Endothelial cell of umbilical vein (primary cell): ENCODE data around the gene UGT1A9. TPM values are rescaled to one million over a fixed set of nuclear protein-coding genes. Genes with fewer than 3 reads are reported as not detected.

ENCODE experiments used
- BruUV-seq: library from RNA; stranded (reverse); fragments of 400-500 nt; replicated peaks from 2 replicates; lab custom pipeline; 2021; lab: Mats Ljungman, UMichigan
- CTCF ChIA-PET: fragments of 300-600, 350-600 bp; sonication (Branson Sonifier 250); formaldehyde crosslinking; loops from one replicate; lab custom pipeline; 2021; ENCODE audit warnings: antibody characterized with exemption, inconsistent platforms; lab: Charles Lee
- POLR2A ChIA-PET: fragments of 300-600, 350-600 bp; sonication (Branson Sonifier 250); formaldehyde crosslinking; loops from one replicate; lab custom pipeline; 2021; ENCODE audit warnings: antibody characterized with exemption, inconsistent platforms; lab: Charles Lee
- DNase-seq: peaks from one replicate; pipeline ENCODE4 v3.0.0-alpha.2; 2011; ENCODE audit warnings: low read depth, low spot score
- FAIRE-seq: peaks from 2 replicates; lab custom pipeline; 2011; peaks lifted over from hg19 to GRCh38; lab: Jason Lieb, UNC
- H2AFZ ChIP-seq: 2 replicates; pipeline ENCODE4 v1.6.0; 2012; ENCODE audit warnings: low read depth, low read length, control low read depth, inconsistent platforms
- H3K27ac ChIP-seq: 2 replicates; pipeline ENCODE4 v1.5.1; 2011; ENCODE audit warnings: low read depth, mild to moderate bottlenecking, control low read depth, low read length, moderate library complexity; ENCODE audit not compliant: insufficient read depth
- H3K27me3 ChIP-seq, 2 experiments: 2 replicates each; pipeline versions ENCODE4 v1.6.0 to v1.6.1; 2011; ENCODE audit warnings: low read length in 2 of 2, mixed read lengths in 1 of 2; ENCODE audit not compliant: control insufficient read depth in 2 of 2, insufficient read depth in 2 of 2
- H3K36me3 ChIP-seq, 2 experiments: 2 replicates in 1 of 2; 3 replicates in 1 of 2; pipeline ENCODE4 v1.5.1; 2011; ENCODE audit warnings: low read length in 2 of 2, mild to moderate bottlenecking in 1 of 2, moderate library complexity in 1 of 2; ENCODE audit not compliant: control insufficient read depth in 2 of 2, insufficient read depth in 2 of 2; ENCODE audit errors: extremely low read depth in 1 of 2
- H3K4me1 ChIP-seq: 3 replicates; pipeline ENCODE4 v1.5.1; 2011; ENCODE audit warnings: mild to moderate bottlenecking, low read length; ENCODE audit not compliant: control insufficient read depth, insufficient read depth; ENCODE audit errors: extremely low read depth
- H3K4me2 ChIP-seq: 2 replicates; pipeline ENCODE4 v1.6.1; 2011; ENCODE audit warnings: low read length, control low read depth, mixed read lengths; ENCODE audit not compliant: insufficient read depth
- H3K4me3 ChIP-seq, 3 experiments: fragments of 200-600 bp in 1 of 3; sonication (generic), shearing (Covaris generic) in 1 of 3; replicated peaks in 1 of 3; 2 replicates each; pipeline ENCODE4 v1.5.1; 2011 to 2016; ENCODE audit warnings: control low read depth in 3 of 3, low read length in 3 of 3, mild to moderate bottlenecking in 2 of 3, inconsistent platforms in 1 of 3, low read depth in 1 of 3, moderate library complexity in 1 of 3; ENCODE audit not compliant: insufficient read depth in 1 of 3
- H3K79me2 ChIP-seq: 2 replicates; pipeline ENCODE4 v1.6.0; 2012; ENCODE audit warnings: low read length, inconsistent platforms; ENCODE audit not compliant: control insufficient read depth, insufficient read depth
- H3K9ac ChIP-seq: replicated peaks from 2 replicates; pipeline ENCODE3; 2011; ENCODE audit warnings: low read length, control low read depth; ENCODE audit not compliant: insufficient read depth; ENCODE audit errors: extremely low read depth
- H3K9me1 ChIP-seq: replicated peaks from 3 replicates; pipeline ENCODE4 v1.6.0; 2011; ENCODE audit warnings: mild to moderate bottlenecking, low read length; ENCODE audit not compliant: control insufficient read depth, insufficient read depth; ENCODE audit errors: extremely low read depth
- H3K9me3 ChIP-seq: replicated peaks from 2 replicates; pipeline ENCODE4 v1.5.1; 2012; ENCODE audit warnings: low read length, inconsistent platforms; ENCODE audit not compliant: control insufficient read depth, insufficient read depth
- H4K20me1 ChIP-seq: replicated peaks from 2 replicates; pipeline ENCODE3; 2011; ENCODE audit warnings: mild to moderate bottlenecking, low read length; ENCODE audit not compliant: control insufficient read depth, insufficient read depth; ENCODE audit errors: extremely low read depth
- EZH2 ChIP-seq: IDR thresholded peaks from 2 replicates; pipeline ENCODE4 v1.6.1; 2012; ENCODE audit warnings: borderline replicate concordance, low read depth, mild to moderate bottlenecking, moderate library complexity, low read length, inconsistent platforms; ENCODE audit not compliant: severe bottlenecking
- FOS ChIP-seq: IDR thresholded peaks from 2 replicates; pipeline ENCODE4 v1.6.1; 2011; ENCODE audit warnings: mild to moderate bottlenecking, low read length, moderate library complexity, borderline replicate concordance; ENCODE audit not compliant: insufficient read depth
- GATA2 ChIP-seq: IDR thresholded peaks from 2 replicates; pipeline ENCODE4 v1.7.0; 2011; ENCODE audit warnings: low read depth, mild to moderate bottlenecking, moderate library complexity, mixed read lengths, low read length; ENCODE audit not compliant: insufficient read length, insufficient read depth
- JUN ChIP-seq: IDR thresholded peaks from 2 replicates; pipeline ENCODE4 v1.6.1; 2011; ENCODE audit warnings: borderline replicate concordance, low read depth; ENCODE audit not compliant: insufficient read length, insufficient read depth
- MYC ChIP-seq: IDR thresholded peaks from one replicate; pipeline ENCODE4 v1.6.1; 2011; ENCODE audit warnings: mild to moderate bottlenecking, low read depth, low read length
- POLR2A ChIP-seq: IDR thresholded peaks from 2 replicates; pipeline ENCODE4 v1.6.1; 2012; ENCODE audit warnings: low read depth, mild to moderate bottlenecking, control low read depth, low read length
- POLR2AphosphoS5 ChIP-seq: IDR thresholded peaks from 2 replicates; pipeline ENCODE4 v1.6.1; 2012; ENCODE audit warnings: low read depth, mild to moderate bottlenecking, control low read depth, low read length, moderate library complexity; ENCODE audit not compliant: insufficient read depth
- dilution Hi-C: fragments of 300-500 bp; cut with MboI; formaldehyde crosslinking; loops from one replicate; pipeline ENCODE4 v1.15.0; 2019; ENCODE audit warnings: low sequenced_read_pairs; ENCODE audit not compliant: extremely low pct_ligation_motif_present
- intact Hi-C: fragments of 100-400 bp; cut with micrococcal nuclease; formaldehyde crosslinking; loops from one replicate; pipeline ENCODE4 v1.10.0; 2022
- polyA plus RNA-seq, 4 experiments: library from polyadenylated mRNA; depleted of rRNA in 3 of 4; stranded (reverse) in 3 of 4; unstranded in 1 of 4; fragments of >200 nt; gene quantifications; 2 replicates each; pipeline versions ENCODE4 v1.2.1 to v1.2.3, GENCODE V29; 2011 to 2012; ENCODE audit warnings: missing spikeins in 1 of 4
- total RNA-seq: library from RNA; stranded (reverse); gene quantifications from 2 replicates; pipeline ENCODE4 v1.2.3, GENCODE V29; 2021
- TF ChIP-seq, protein P1 (sequence below), 2 donors: IDR thresholded peaks; 1 replicate in 1 of 2; 2 replicates in 1 of 2; pipeline ENCODE4 v1.5.1; 2011; ENCODE audit warnings: low read length in 2 of 2, mild to moderate bottlenecking in 2 of 2, moderate library complexity in 2 of 2, control low read depth in 1 of 2, inconsistent platforms in 1 of 2, low read depth in 1 of 2; ENCODE audit not compliant: insufficient read depth in 1 of 2; ENCODE audit errors: extremely low read depth in 1 of 2
- TF ChIP-seq, protein P2 (sequence below): IDR thresholded peaks from 2 replicates; pipeline ENCODE4 v1.6.1; 2011; ENCODE audit not compliant: insufficient read depth, insufficient read length

Gene UGT1A9
- total and polyA plus RNA-seq, 2 donors (not counting 3 experiments of a cell fraction or from before 2014, with no cell fraction given), result not detected

DNA sequence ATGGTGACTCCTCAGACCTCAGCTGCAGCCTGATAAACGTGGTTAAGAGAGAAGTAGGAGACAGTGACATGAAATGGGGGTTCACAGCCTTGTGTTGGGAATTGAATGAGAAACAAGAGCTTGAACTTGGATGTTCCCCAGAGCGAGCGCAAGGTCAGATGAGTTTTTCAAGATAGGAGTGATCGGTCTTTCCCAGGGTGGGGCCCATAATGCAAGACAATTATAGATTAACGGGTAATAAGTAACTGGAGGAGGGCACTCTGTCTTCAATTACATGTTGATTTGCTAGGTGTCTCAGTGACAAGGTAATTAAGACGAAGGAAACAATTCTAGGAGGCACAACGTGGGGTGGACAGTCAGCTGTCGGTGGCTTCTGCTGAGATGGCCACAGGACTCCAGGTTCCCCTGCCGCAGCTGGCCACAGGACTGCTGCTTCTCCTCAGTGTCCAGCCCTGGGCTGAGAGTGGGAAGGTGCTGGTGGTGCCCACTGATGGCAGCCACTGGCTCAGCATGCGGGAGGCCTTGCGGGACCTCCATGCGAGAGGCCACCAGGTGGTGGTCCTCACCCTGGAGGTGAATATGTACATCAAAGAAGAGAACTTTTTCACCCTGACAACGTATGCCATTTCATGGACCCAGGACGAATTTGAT lies 41.0 kb downstream of the UGT1A9 start, which contains the start of gene UGT1A5:
TSS of gene UGT1A5 (plus strand) at position 297 of the 651 bp plus-strand sequence. CDS start at position 382, 85 bp downstream.
- FAIRE-seq (no peak), DNase-seq (no peak)
- POLR2A ChIA-PET, result no interaction called here
- H3K36me3 ChIP-seq, result no peaks in the 10 kb centered on the region
- no TSS peak for BruUV-seq
- H3K4me3 ChIP-seq, result no peak within 1 kb of the TSS
- no peak within 1 kb of the TSS for H3K27ac ChIP-seq
- H3K9me3 ChIP-seq, result no peaks in the 10 kb centered on the region
- no peak within 1 kb of the TSS for H3K4me2 ChIP-seq
- no peak within 1 kb of the TSS for H3K9ac ChIP-seq
- dilution Hi-C loops, result no loop called here
- H3K27me3 ChIP-seq, result peaks cover 0 to 5% of the 10 kb centered on the region in 2 experiments
- intact Hi-C loops, result no loop called here
- H3K9me1 ChIP-seq, result no peaks in the 10 kb centered on the region
- H4K20me1 ChIP-seq, result no peaks in the 10 kb centered on the region
- no peak within 1 kb of the TSS for H2AFZ ChIP-seq
- no peaks in the 10 kb centered on the region for H3K79me2 ChIP-seq
- CTCF ChIA-PET, result interaction anchor here (0.9 to 4.4 kb wide), 9 partner anchors 9 to 1404 kb away, joined by 3 to 74 read pairs (median 10); partner anchors contain the start of gene USP40
- TF ChIP-seq POLR2A (no peak), FOS (no peak), POLR2AphosphoS5 (no peak), JUN (no peak), EZH2 (no peak), GATA2 (no peak), MYC (no peak)
- TF ChIP-seq, protein P1, sequence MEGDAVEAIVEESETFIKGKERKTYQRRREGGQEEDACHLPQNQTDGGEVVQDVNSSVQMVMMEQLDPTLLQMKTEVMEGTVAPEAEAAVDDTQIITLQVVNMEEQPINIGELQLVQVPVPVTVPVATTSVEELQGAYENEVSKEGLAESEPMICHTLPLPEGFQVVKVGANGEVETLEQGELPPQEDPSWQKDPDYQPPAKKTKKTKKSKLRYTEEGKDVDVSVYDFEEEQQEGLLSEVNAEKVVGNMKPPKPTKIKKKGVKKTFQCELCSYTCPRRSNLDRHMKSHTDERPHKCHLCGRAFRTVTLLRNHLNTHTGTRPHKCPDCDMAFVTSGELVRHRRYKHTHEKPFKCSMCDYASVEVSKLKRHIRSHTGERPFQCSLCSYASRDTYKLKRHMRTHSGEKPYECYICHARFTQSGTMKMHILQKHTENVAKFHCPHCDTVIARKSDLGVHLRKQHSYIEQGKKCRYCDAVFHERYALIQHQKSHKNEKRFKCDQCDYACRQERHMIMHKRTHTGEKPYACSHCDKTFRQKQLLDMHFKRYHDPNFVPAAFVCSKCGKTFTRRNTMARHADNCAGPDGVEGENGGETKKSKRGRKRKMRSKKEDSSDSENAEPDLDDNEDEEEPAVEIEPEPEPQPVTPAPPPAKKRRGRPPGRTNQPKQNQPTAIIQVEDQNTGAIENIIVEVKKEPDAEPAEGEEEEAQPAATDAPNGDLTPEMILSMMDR (IDR thresholded peaks at IDR 0.05; ENCODE audit: extremely low read depth in 1 of 2, insufficient read depth in 1 of 2, low read depth in 1 of 2, low read length in 2 of 2), result no peak
- TF ChIP-seq, protein P2, sequence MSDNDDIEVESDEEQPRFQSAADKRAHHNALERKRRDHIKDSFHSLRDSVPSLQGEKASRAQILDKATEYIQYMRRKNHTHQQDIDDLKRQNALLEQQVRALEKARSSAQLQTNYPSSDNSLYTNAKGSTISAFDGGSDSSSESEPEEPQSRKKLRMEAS, result no peak
- peaks cover 2% of the 10 kb centered on the region for H3K4me1 ChIP-seq
